ENCODE measurements around the gene CXCR6.

The CXCR6 gene

GRCh38 chr3:45943207-45943846 is at the start of gene CXCR6:
TSS of gene CXCR6 (plus strand) at chr3:45943464. CDS start at chr3:45946482, 3,018 bp downstream.
- DNase-seq: no peak

GRCh38 chr3:45894015-45894414 is 49.2 kb upstream of the CXCR6 start:
- DNase-seq: no peak

GRCh38 chr3:45895686-45896468 is 47.4 kb upstream of the CXCR6 start:
- no peak for DNase-seq

- DNase-seq: no peak
Observed at GRCh38 chr3:45896956-45897355, 46.3 kb upstream of the CXCR6 start.

GRCh38 chr3:45904931-45905330 is 38.3 kb upstream of the CXCR6 start:
- no peak for DNase-seq

DNA sequence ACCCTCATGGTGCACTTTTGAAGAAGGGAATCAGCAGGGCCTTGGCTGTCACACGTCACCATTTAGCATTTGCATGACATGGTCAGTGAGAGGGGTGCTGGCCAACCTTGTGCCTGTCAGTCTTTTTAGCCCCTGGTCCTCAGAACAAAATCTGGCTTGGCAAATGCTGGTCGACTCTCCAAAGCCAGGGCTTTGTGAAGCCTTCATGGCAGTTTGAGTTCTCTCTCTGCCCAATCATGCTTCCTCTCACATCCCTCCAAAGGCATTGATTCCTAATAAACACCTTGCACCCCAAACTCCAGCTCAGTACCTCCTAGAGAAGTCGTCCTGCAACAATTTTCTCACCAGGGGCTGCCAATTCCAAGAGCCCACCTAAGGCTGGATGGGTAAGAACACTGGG is 37.5 kb upstream of the CXCR6 start:
- DNase-seq: no peak

- no peak for DNase-seq
Observed at GRCh38 chr3:45906681-45907407, 36.4 kb upstream of the CXCR6 start.

- DNase-seq: no peak
Observed at GRCh38 chr3:45907769-45908705, 35.2 kb upstream of the CXCR6 start.

- DNase-seq: no peak
Observed at GRCh38 chr3:45908761-45909160, 34.5 kb upstream of the CXCR6 start.

DNA sequence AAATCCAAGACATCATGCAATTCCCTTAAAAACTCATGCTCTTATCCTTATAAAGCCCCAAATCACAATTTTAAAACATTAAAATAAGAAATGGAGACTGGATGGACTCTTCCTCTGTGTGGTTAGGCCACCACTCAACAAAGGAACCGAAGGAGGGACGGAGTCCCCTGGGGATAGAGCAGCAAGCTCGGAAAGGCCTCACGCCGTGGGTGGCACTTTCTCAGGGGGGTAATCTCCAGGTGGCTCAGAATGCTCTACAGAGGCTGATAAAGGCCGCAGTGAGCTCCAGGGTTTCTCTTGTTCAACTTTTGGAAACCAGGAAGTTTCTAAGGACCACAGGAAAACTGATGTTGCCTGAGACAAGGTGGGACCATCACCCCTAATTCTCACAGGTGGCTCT is 33.7 kb upstream of the CXCR6 start:
- DNase-seq: no peak

GRCh38 chr3:45910892-45911291 is 32.4 kb upstream of the CXCR6 start:
- DNase-seq: no peak

DNA sequence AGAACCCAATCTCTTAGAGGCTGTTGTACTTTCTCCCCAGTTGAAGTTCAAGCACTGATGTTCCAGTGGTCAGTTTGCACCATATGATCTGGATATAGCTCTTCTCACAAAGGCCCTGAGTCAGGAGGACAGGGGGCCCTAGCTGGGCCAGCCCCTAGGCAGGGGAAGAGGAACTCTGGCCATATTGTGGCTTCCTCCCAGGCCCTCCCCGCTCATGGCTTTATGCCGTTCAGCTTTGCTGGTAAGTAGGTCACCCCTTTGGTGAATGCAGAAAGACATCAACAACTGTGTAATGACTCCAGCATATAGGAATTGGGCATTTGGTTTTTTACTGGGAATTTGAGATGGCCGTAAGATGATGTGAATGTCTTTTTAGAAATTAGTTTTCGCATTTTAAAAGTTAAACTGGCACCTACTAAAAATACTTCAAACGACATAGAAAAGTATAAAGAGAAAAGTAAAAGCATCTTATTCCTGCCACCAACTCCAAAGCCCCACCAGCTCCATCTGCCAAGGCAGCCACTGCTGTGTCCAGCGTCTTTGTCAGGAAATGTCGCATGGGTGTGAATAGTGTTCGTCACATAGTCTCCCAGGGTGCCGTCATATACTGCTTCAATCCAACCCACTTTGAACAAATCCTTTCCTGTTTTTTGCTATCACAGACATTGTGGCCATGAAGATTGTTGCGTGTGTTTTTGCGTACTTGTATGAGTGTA is 31.6 kb upstream of the CXCR6 start:
- DNase-seq: no peak

DNA sequence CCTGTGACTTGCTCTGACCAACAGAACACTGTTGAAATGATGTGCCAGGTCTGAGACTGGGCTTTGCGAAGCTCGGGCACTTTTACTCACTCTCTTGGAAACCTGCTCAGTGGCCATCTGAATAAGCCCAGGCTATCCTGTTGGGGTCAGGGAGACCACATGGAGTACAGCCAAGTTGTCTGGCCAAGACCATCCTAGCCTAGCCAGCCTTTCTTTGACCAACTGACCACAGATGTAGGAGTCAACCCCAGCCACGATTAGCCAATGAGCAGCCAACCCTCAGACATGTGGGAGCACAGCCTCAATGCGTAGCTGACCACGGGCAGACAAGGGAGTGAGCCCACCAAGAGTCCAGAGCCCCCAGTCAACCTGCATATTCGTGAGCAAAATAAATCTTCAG is 30.8 kb upstream of the CXCR6 start:
- DNase-seq: no peak

GRCh38 chr3:45914362-45915058 is 28.8 kb upstream of the CXCR6 start:
- DNase-seq: no peak

GRCh38 chr3:45915059-45915439 is 28.2 kb upstream of the CXCR6 start:
- no peak for DNase-seq

GRCh38 chr3:45915518-45916231 is 27.6 kb upstream of the CXCR6 start:
- DNase-seq: no peak

DNA sequence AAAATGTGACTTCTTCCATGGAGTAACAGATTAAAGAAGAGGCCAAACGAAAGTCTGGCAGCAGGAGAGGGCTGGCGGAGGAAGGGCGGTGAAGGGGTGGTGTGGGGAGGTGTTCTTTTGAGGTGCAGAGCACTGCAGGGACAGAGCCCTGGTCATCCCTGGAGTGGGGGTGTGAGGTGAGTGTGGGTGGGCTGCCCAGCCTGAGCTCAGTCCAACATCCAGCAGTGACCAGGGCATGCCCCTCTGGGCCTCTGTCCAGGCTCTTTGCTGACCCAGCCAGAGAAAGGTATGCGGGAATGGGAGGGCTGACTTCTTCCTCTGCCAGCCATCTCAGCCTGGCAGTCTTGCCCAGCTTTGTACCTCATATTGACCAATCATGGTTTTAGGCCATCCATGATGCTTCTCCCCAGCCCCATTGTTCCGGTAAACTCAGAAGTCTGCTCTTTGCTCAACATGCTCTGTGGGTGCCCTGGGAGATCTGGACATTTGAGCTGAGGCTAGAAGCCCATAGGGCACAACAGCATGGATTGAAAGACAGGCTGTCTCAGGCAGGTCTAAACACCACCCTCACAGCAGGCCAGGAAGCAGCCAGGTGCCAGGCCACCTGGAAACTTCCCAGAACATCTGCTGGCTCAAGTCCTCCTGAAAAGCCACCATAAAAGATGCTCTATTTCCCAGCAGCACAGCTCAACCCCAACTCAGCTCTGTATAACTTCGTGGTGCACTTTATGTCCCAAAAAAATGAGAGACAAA is 25.9 kb upstream of the CXCR6 start:
- DNase-seq: no peak

- no peak for DNase-seq
Observed at GRCh38 chr3:45921158-45922038, 21.9 kb upstream of the CXCR6 start.

DNA sequence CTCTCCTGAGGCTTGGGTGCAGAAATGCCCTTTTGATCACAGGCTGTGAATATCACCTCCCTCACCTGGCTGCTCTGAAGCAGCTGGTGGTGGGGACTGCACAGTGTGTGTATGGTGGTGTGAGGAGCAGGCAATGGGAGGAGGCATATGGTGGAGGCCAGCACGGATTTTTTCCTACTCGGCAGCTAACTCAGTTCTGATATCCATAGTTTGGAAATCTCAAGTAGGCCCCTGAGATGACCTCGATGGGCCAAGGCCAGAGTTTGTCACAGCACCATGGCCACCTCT is 21.3 kb upstream of the CXCR6 start:
- no peak for DNase-seq
